AG04449 (cell line): ENCODE measurements around the gene HSFX3.
"Not testable (repeated sequence)": the region's sequence is repeated elsewhere in the genome, so short reads cannot be mapped to it uniquely, and the experiment has no call there.

Experiments used
- CTCF ChIA-PET: fragments of 350-600 bp; formaldehyde crosslinking; extraction: SDS; loops from one replicate; lab custom pipeline; 2021; ENCODE audit warnings: antibody characterized with exemption; lab: Yijun Ruan, JAX
- POLR2A ChIA-PET: fragments of 400-600, 350-600 bp; formaldehyde crosslinking; extraction: SDS; loops from one replicate; lab custom pipeline; 2020; ENCODE audit warnings: antibody characterized with exemption, inconsistent platforms; lab: Yijun Ruan, JAX
- DNase-seq: peaks from one replicate; pipeline ENCODE4 v3.0.0-alpha.2; 2010; ENCODE audit warnings: low read depth, low spot score
- H3K4me3 ChIP-seq: 2 replicates; pipeline ENCODE4 v1.5.1; 2011; ENCODE audit warnings: low read depth, mild to moderate bottlenecking, control low read depth, low read length
- TF ChIP-seq, protein P1 (sequence below): IDR thresholded peaks from one replicate; pipeline ENCODE4 v1.5.1; 2011; ENCODE audit warnings: mild to moderate bottlenecking, moderate library complexity, low read length, control low read depth, inconsistent platforms; ENCODE audit not compliant: insufficient read depth; ENCODE audit errors: missing control alignments

The HSFX3 gene

DNA sequence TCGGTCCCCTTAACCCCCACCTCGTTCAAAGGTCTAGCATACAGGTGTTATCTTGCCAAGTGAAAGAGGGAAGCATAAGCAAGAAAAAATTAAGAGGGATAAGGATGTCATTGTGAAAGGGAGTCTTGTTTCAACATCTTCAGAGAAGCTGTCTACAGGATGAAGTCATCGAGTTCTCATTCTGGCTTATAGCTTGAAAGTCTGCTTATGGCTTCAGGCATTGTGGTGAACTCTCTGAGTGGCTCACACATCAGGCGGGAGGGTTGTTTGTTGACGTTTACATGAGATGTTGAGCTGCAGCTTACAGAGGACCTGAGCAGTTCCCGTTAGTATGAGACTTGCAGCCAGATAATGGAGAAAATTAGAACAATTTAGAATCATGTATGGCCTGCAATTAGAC lies 20.9 kb upstream of the HSFX3 start:
- POLR2A ChIA-PET, result no interaction called here
- CTCF ChIA-PET, result no interaction called here
- TF ChIP-seq, protein P1, sequence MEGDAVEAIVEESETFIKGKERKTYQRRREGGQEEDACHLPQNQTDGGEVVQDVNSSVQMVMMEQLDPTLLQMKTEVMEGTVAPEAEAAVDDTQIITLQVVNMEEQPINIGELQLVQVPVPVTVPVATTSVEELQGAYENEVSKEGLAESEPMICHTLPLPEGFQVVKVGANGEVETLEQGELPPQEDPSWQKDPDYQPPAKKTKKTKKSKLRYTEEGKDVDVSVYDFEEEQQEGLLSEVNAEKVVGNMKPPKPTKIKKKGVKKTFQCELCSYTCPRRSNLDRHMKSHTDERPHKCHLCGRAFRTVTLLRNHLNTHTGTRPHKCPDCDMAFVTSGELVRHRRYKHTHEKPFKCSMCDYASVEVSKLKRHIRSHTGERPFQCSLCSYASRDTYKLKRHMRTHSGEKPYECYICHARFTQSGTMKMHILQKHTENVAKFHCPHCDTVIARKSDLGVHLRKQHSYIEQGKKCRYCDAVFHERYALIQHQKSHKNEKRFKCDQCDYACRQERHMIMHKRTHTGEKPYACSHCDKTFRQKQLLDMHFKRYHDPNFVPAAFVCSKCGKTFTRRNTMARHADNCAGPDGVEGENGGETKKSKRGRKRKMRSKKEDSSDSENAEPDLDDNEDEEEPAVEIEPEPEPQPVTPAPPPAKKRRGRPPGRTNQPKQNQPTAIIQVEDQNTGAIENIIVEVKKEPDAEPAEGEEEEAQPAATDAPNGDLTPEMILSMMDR, result no peak
- DNase-seq, result peak; percentile 34
- no peak overlapping the region for H3K4me3 ChIP-seq

DNA sequence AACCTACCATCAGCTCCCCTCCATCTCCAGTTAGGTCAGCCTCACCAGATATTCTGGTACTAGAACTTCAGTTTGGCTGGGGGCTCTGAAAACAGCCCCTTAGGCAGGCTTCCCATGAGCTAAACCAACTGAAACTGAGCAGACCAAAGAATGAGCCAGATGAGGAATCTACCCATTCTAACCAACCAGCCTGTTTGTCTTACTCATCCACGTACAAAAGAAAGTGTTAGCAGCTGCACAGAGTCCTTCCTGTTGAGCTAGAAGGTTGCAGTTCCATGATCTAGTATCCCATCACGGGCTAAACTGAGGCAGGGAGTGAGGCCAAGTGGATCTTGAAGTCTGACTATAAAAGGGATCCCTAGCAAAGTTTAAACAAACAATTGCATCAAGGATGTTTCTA lies 20.0 kb upstream of the HSFX3 start:
- no peak overlapping the region for H3K4me3 ChIP-seq
- CTCF ChIA-PET, result no interaction called here
- TF ChIP-seq, protein P1, result no peak
- POLR2A ChIA-PET, result no interaction called here
- no peak for DNase-seq

DNA sequence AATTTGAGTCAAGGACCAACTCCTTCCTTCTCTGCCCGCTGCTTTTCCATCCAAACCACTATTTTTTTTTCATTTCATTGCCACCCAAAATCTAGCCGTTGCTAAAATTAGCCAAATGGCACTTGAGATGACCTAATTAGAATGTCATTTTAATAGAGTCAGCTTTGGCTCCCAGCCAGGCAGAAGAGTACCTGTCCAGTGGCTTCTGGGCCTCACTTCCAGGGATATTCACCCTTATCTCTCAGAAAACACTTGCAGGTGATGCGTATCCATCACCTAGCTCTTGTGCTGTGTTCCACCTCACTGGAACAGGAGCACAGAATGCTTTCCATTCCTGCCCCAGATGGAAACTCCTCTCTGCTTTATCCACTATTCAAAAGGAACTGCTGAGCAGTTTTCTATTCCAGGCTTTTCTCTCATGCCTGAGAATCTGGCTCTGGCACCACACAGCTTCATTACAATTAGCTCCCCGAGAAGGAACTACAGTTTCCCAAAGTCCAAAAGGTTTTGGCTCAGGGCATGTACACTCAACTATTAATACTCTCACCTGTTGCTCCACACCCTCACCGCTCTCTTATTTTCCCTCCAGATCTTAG lies 19.1 kb upstream of the HSFX3 start:
- ChIA-PET POLR2A (no interaction called here), CTCF (no interaction called here)
- H3K4me3 ChIP-seq, result no peak overlapping the region
- TF ChIP-seq, protein P1, result no peak
- no peak for DNase-seq

DNA sequence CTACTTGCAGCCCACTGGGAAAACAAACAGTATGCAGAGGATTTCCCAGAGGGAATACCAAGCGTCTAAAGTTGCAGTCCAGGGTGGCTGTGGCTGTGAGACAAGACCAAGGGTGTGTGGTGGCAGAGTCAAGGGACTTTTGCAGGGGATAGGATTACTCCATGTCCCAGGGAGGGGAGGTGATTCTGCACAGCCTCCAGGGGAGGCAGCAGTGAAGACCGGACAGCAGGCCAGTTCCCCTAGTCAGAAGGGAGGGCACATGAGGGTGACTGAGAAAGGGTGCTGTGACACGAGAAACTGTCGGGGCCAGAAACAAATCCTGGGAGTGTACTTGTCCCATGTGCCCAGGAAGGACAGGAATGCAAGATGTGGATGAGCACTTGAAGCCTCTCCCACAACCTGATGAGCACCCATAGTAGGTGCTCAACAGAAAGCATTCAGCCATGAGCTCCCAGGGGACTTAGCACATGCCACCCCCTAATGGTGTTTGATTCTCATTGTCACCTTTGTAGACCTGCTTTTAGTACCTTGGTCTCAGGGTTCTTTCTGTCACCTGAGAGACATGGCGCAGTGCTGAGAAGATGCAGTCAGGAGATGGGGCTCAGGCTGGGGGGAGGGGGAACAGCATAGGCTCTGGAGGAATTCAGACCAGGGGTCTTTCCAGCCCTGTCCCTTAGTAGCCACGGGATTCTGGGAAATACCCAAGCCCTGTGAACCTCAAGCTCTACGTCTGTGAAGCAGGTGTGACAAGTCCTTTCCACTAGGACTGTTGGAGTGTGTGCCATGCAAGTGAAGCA lies 18.1 kb upstream of the HSFX3 start:
- DNase-seq, result no peak
- TF ChIP-seq, protein P1, result no peak
- ChIA-PET CTCF (no interaction called here), POLR2A (no interaction called here)
- no peak overlapping the region for H3K4me3 ChIP-seq

DNA sequence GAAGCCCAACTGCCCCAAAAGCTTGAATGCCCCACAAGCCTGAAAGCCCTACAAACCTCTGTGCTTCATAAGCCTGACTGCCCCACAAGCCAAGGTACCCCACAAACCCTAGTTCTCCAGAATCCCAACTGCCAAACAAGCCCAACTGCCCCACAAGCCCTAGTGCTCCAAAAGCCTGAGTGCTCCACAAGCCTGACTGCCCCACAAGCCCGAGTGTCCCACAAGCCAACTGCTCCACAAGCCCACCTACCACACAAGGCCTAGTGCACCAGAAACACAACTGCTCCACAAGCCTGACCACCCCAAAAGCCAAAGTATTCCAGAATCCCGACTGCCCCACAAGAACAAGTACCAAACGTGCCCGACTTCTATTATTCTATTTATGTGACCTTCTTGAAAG lies 13.6 kb upstream of the HSFX3 start:
- POLR2A ChIA-PET, result no interaction called here
- TF ChIP-seq, protein P1, result no peak
- CTCF ChIA-PET, result interaction anchor here (1.3 kb wide), 1 partner anchor 9 kb away, joined by 3 read pairs; no protein-coding TSS in a partner anchor
- H3K4me3 ChIP-seq, result no peak overlapping the region
- DNase-seq, result no peak

DNA sequence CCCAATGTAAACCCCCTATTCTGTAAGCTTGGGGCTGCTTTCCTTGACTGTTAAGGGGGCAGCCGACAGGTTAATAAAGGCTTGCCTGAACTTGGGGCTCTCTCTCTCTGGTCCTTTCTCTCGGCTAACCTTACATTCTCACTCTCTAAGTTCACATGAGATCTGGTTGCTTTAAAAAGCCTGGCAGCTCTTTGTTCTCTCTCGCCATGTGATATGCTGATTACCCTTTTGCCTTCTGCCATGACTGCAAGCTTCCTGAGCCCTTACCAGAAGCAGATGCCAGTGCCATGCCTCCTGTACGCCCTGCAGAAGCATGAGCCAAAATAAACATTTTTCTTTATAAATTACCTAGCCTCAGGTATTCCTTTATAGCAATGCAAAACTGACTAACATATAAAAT lies 5.5 kb upstream of the HSFX3 start:
- CTCF ChIA-PET, DNase-seq, POLR2A ChIA-PET, H3K4me3 ChIP-seq: not testable (repeated sequence)

DNA sequence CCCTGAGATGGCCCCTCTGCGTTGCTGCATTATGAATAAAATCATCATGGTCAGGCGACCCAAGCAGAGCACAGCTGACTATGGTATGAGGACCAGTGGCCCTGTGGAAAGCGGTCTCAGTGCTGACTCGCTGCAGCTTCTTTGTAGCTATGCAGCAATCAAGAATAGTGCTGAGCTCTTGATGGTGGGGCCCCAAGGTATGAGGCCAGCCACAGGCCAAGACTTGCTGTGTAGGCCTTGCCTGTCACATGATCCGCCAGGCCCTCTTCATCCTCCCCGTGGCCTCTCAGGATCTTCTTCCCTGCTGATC lies 2.2 kb upstream of the HSFX3 start:
- DNase-seq, POLR2A ChIA-PET, CTCF ChIA-PET, H3K4me3 ChIP-seq: not testable (repeated sequence)

DNA sequence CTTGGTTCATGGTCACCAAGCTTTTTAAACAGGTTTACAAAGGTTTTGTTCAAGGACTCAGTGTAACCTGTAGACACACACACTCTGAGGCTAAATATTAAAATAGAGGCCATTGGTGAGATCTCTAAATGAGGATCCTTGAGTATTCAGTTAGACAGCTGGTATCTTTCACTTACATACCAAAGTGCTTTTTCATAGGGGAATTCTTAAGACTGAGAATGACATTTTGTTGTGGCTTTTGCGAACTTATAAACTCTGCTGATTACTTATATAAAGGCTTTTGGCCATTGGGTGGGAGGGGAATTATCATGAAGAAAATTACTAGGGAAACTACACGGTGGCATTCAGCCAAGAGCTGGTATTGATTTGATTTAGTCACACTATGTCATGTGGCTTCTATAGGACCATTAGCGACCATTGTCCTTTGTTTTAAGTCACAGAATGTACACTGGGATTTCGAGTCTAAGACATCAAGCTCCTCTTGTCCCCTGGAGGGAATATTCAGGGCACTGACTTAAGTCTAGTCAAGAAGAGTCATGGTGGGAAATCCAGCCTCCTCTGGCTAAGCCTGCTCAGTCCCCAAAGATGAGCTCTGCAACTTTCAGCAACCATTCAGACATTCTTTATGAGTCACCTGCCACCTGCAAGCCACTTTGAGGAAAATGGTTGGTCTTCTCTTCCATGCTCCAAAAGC lies 1.7 kb upstream of the HSFX3 start:
- CTCF ChIA-PET, POLR2A ChIA-PET: not testable (repeated sequence)

DNA sequence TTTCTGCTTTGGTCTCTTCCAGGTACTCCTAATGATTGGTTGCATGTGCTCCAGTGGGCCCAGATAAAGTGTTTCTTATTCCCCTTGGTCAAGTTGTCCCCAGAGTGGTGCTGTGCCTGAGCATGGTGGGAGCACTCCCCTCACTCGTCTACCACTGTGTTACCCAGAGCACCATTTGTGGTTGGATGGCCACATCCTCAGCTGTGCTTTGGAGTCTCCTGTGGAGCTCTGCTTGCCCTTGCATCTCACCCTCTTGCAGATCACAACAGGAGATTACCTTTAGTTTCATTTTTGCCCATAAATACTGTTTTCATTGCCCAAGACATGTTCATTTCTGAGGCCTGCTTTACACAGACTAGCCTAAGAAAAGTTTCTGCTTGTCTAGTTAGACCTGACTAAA lies 730 bp upstream of the HSFX3 start:
- POLR2A ChIA-PET, DNase-seq, H3K4me3 ChIP-seq, CTCF ChIA-PET: not testable (repeated sequence)

More for the DNA sequence above, 1.7 kb upstream of the HSFX3 start:
- not testable (repeated sequence) for DNase-seq, H3K4me3 ChIP-seq

DNA sequence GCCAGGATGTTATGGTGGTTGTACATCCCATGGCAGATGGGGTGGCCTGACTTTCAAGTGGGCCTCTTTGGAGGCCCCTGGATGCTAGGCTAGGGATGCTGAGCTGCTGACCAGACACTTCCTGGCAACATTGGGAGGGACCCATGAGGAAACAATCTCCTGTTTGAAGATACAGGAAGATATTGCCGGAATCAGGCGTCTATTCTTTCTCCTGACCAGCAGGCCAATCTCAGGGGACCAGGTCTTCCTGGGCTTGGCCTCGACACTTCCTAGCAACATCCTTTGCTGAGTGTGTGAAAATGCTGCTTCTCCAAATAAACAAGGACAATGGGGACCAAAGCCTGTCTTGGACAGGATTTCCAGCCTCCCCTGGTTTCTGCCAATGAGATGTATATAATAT lies 1.9 kb downstream of the HSFX3 start:
- H3K4me3 ChIP-seq, DNase-seq, POLR2A ChIA-PET, CTCF ChIA-PET: not testable (repeated sequence)
